Hepatic stellate cell (primary cell): Measurements from ENCODE around the gene GPC2.
"Not testable (repeated sequence)": the region's sequence is repeated elsewhere in the genome, so short reads cannot be mapped to it uniquely, and the experiment has no call there.

ENCODE experiments used
- DNase-seq: peaks from one replicate; pipeline ENCODE4 v3.0.0; 2011; ENCODE audit warnings: low spot score

GPC2 gene

GRCh38 chr7:100177045-100178001, at the start of gene GPC2, which contains the start of gene STAG3:
GPC2 (minus strand) TSS chr7:100177381; CDS start chr7:100177199, 182 bp downstream.
STAG3 (plus strand) TSS chr7:100177918; CDS start chr7:100180557, 2,639 bp downstream.
- DNase-seq, result peak; percentile 94

GRCh38 chr7:100224891-100225290, 47.7 kb upstream of the GPC2 start:
- not testable (repeated sequence) for DNase-seq

- not testable (repeated sequence) for DNase-seq
Observed at GRCh38 chr7:100223376-100223927, 46.3 kb upstream of the GPC2 start.

GRCh38 chr7:100222445-100223132, 45.4 kb upstream of the GPC2 start:
- no peak for DNase-seq

- no peak for DNase-seq
Observed at GRCh38 chr7:100221767-100222444, 44.7 kb upstream of the GPC2 start.

- DNase-seq, result no peak
Observed at GRCh38 chr7:100221231-100221718, 44.1 kb upstream of the GPC2 start.

GRCh38 chr7:100220586-100221230, 43.5 kb upstream of the GPC2 start:
- DNase-seq, result no peak

- DNase-seq, result not testable (repeated sequence)
Observed at GRCh38 chr7:100219801-100220585, 42.8 kb upstream of the GPC2 start, which contains the start of gene PVRIG. PVRIG (plus strand) TSS chr7:100219949; CDS start chr7:100219971, 22 bp downstream.

- DNase-seq, result no peak
Observed at GRCh38 chr7:100219271-100219737, 42.1 kb upstream of the GPC2 start.

- DNase-seq, result not testable (repeated sequence)
Observed at GRCh38 chr7:100217934-100218333, 40.8 kb upstream of the GPC2 start.

- no peak for DNase-seq
Observed at GRCh38 chr7:100215895-100216294, 38.7 kb upstream of the GPC2 start.

GRCh38 chr7:100214356-100214755, 37.2 kb upstream of the GPC2 start:
- DNase-seq, result not testable (repeated sequence)

GRCh38 chr7:100213672-100214071, 36.5 kb upstream of the GPC2 start:
- no peak for DNase-seq

GRCh38 chr7:100212631-100213286, 35.6 kb upstream of the GPC2 start:
- no peak for DNase-seq

- no peak for DNase-seq
Observed at GRCh38 chr7:100211342-100211780, 34.2 kb upstream of the GPC2 start.

GRCh38 chr7:100210805-100211204, 33.6 kb upstream of the GPC2 start:
- no peak for DNase-seq

GRCh38 chr7:100209493-100209892, 32.3 kb upstream of the GPC2 start:
- DNase-seq, result no peak

GRCh38 chr7:100208911-100209408, 31.8 kb upstream of the GPC2 start:
- DNase-seq, result no peak

GRCh38 chr7:100204454-100204853, 27.3 kb upstream of the GPC2 start:
- DNase-seq, result no peak
